Measurements from ENCODE around the gene PPIP5K2. TPM values are rescaled to one million over a fixed set of nuclear protein-coding genes. Genes with fewer than 3 reads are reported as not detected.

Gene PPIP5K2
- total RNA-seq, 1 donor from 2014 or later: 108 TPM

DNA sequence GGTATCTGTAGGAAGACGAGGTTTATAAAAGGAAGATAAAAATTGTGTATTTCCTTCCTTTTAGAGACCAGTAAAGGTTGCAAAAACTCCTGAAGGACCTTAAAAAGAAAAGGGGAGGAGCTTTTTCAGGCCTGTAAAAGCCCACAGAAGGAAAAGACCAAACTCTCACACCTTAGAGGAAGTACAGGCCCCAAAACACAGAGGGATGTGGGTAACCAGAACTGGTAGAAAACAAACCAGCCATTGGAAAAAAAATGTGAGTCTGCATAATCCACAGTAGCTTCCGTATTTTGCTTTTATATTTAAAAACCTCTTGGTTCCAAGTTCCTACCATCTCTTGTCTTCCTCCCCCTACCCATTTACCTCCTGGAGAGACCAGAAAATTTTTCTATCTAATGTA lies 8.6 kb upstream of the PPIP5K2 start:
- Histone ChIP-seq H3K4me3 (no peak overlapping the region), H3F3A (ENCODE audit: low read depth) (no peaks in the 10 kb centered on the region), H3K27ac (no peak overlapping the region), H3K4me2 (no peak overlapping the region), H2AFZ (replicated peaks) (no peak overlapping the region), H3K36me3 (no peaks in the 10 kb centered on the region), H3K4me1 (peaks cover 14% of the 10 kb centered on the region), H3K9me3 (ENCODE audit: low read depth) (no peaks in the 10 kb centered on the region), H3K27me3 (no peaks in the 10 kb centered on the region), H3K9ac (no peak overlapping the region), H4K20me1 (ENCODE audit: low read depth) (no peaks in the 10 kb centered on the region), H3K79me2 (ENCODE audit: low read depth) (peaks cover 44% of the 10 kb centered on the region)
- TF ChIP-seq EZH2phosphoT487 (IDR thresholded peaks at IDR 0.05) (no peak), EZH2 (IDR thresholded peaks at IDR 0.05) (no peak)
- TF ChIP-seq, protein P1, sequence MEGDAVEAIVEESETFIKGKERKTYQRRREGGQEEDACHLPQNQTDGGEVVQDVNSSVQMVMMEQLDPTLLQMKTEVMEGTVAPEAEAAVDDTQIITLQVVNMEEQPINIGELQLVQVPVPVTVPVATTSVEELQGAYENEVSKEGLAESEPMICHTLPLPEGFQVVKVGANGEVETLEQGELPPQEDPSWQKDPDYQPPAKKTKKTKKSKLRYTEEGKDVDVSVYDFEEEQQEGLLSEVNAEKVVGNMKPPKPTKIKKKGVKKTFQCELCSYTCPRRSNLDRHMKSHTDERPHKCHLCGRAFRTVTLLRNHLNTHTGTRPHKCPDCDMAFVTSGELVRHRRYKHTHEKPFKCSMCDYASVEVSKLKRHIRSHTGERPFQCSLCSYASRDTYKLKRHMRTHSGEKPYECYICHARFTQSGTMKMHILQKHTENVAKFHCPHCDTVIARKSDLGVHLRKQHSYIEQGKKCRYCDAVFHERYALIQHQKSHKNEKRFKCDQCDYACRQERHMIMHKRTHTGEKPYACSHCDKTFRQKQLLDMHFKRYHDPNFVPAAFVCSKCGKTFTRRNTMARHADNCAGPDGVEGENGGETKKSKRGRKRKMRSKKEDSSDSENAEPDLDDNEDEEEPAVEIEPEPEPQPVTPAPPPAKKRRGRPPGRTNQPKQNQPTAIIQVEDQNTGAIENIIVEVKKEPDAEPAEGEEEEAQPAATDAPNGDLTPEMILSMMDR (IDR thresholded peaks at IDR 0.05): no peak
- Mint-ChIP-seq H3K27ac (no peak overlapping the region), H3K4me1 (peaks cover 3% of the 10 kb centered on the region), H3K4me3 (no peak overlapping the region), H3K9me3 (no peaks in the 10 kb centered on the region), H3K27me3 (ENCODE audit: insufficient read depth, low read depth) (no peaks in the 10 kb centered on the region), H3K36me3 (peaks cover 6% of the 10 kb centered on the region)
- no peak for DNase-seq (ENCODE audit: low spot score)

DNA sequence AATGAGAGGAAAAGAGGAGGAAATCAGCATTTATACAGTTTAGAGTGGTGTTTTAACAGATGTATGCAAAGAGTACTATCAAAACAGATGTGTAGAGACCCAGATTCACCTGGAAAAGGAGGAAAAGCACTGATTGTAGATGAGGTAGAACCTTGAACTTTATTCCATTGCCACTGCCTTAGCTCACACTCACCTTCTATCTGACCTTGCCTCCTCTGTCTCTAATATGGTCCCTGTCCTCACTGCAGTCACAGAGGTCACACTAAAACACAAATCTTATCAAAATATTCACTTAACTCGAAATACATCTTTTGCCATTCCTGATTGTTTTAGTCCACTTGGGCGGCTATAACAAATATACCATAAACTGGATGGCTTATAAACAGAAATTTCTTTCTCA lies 7.2 kb upstream of the PPIP5K2 start:
- Mint-ChIP-seq H3K9me3 (no peaks in the 10 kb centered on the region), H3K36me3 (peaks cover 6% of the 10 kb centered on the region), H3K4me1 (peaks cover 3% of the 10 kb centered on the region), H3K27me3 (ENCODE audit: insufficient read depth, low read depth) (no peaks in the 10 kb centered on the region), H3K4me3 (no peak overlapping the region), H3K27ac (no peak overlapping the region)
- Histone ChIP-seq H2AFZ (replicated peaks) (no peak overlapping the region), H3K79me2 (ENCODE audit: low read depth) (peaks cover 59% of the 10 kb centered on the region), H3K9ac (no peak overlapping the region), H3K4me1 (peaks cover 14% of the 10 kb centered on the region), H3K4me3 (no peak overlapping the region), H3K4me2 (no peak overlapping the region), H4K20me1 (ENCODE audit: low read depth) (no peaks in the 10 kb centered on the region), H3F3A (ENCODE audit: low read depth) (no peaks in the 10 kb centered on the region), H3K27ac (no peak overlapping the region), H3K9me3 (ENCODE audit: low read depth) (no peaks in the 10 kb centered on the region), H3K36me3 (no peaks in the 10 kb centered on the region), H3K27me3 (no peaks in the 10 kb centered on the region)
- no peak for DNase-seq (ENCODE audit: low spot score)
- TF ChIP-seq EZH2 (IDR thresholded peaks at IDR 0.05) (no peak), EZH2phosphoT487 (IDR thresholded peaks at IDR 0.05) (no peak)
- TF ChIP-seq, protein P1 (IDR thresholded peaks at IDR 0.05): no peak

DNA sequence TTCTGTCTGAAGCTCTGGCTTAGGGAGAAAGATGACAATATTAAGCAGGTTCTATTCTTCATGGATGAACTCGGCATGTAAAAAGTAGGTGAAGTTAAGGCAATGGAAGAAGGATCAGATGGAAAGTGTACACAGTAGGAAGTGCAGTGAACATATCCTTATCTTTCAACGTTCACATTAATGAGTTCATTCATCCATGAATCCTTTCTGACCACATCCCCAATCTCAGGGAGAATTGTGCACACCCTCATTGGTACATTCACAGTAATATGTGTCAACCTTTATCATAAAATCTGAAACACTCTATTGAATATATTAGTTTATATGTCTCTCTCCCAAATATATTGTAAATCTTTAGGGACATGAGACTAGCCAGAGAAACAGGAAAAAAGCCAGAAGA lies 5.7 kb upstream of the PPIP5K2 start:
- H3K4me3 ChIP-seq: no peak overlapping the region
- peaks cover 9% of the 10 kb centered on the region for H3K4me1 Mint-ChIP-seq
- peaks cover 4% of the 10 kb centered on the region for H3F3A ChIP-seq (ENCODE audit: low read depth)
- no peak overlapping the region for H3K27ac Mint-ChIP-seq
- H3K4me1 ChIP-seq: peaks cover 13% of the 10 kb centered on the region
- H3K27me3 ChIP-seq: no peaks in the 10 kb centered on the region
- no peaks in the 10 kb centered on the region for H3K36me3 ChIP-seq
- DNase-seq (ENCODE audit: low spot score): no peak
- no peaks in the 10 kb centered on the region for H3K27me3 Mint-ChIP-seq (ENCODE audit: insufficient read depth, low read depth)
- no peaks in the 10 kb centered on the region for H3K9me3 Mint-ChIP-seq
- no peak overlapping the region for H3K9ac ChIP-seq
- H4K20me1 ChIP-seq (ENCODE audit: low read depth): no peaks in the 10 kb centered on the region
- TF ChIP-seq EZH2phosphoT487 (IDR thresholded peaks at IDR 0.05) (no peak), EZH2 (IDR thresholded peaks at IDR 0.05) (no peak)
- TF ChIP-seq, protein P1 (IDR thresholded peaks at IDR 0.05): no peak
- H3K36me3 Mint-ChIP-seq: peaks cover 6% of the 10 kb centered on the region
- no peak overlapping the region for H3K4me3 Mint-ChIP-seq
- H3K4me2 ChIP-seq: no peak overlapping the region
- no peak overlapping the region for H2AFZ ChIP-seq (replicated peaks)
- H3K9me3 ChIP-seq (ENCODE audit: low read depth): no peaks in the 10 kb centered on the region
- peaks cover 62% of the 10 kb centered on the region for H3K79me2 ChIP-seq (ENCODE audit: low read depth)
- no peak overlapping the region for H3K27ac ChIP-seq

Measured in neural progenitor cell (in vitro differentiated cells).